Gastrocnemius medialis (tissue), 4 donors: ENCODE results near the gene FBXO17. TPM values are rescaled to one million over a fixed set of nuclear protein-coding genes. Genes with fewer than 3 reads are reported as not detected.

Experiments
- ATAC-seq, 2 donors: fragments of 150-250 bp; one replicate each; pipeline ENCODE4 v1.9.1; 2016
- DNase-seq, 2 donors: peaks; one replicate each; pipeline ENCODE4 v3.0.0-alpha.2; 2019
- H3K27ac ChIP-seq, 4 donors: fragments of 200-600 bp; sonication (generic); 1 replicate in 1 of 4; 2 replicates in 3 of 4; pipeline ENCODE4 v1.5.1; 2016 to 2018; ENCODE audit warnings: mild to moderate bottlenecking in 2 of 4, moderate library complexity in 1 of 4
- H3K27me3 ChIP-seq, 3 donors: fragments of 200-600 bp; sonication (generic) in 2 of 3; 1 replicate in 1 of 3; 2 replicates in 2 of 3; pipeline versions ENCODE4 v1.5.1 to v1.6.0; 2016 to 2019; ENCODE audit warnings: mild to moderate bottlenecking in 1 of 3, moderate library complexity in 1 of 3
- H3K36me3 ChIP-seq, 2 donors: fragments of 200-600 bp; sonication (generic) in 1 of 2; one replicate each; pipeline ENCODE4 v1.5.1; 2017 to 2018
- H3K4me1 ChIP-seq, 2 donors: fragments of 200-600 bp; sonication (generic) in 1 of 2; one replicate each; pipeline ENCODE4 v1.5.1; 2016 to 2017; ENCODE audit warnings: mild to moderate bottlenecking in 2 of 2
- H3K4me3 ChIP-seq, 4 donors: fragments of 200-600 bp; sonication (generic) in 3 of 4; 1 replicate in 1 of 4; 2 replicates in 3 of 4; pipeline ENCODE4 v1.5.1; 2016 to 2019; ENCODE audit warnings: mild to moderate bottlenecking in 2 of 4
- H3K9me3 ChIP-seq, 3 donors: fragments of 200-600 bp; sonication (generic) in 2 of 3; 1 replicate in 1 of 3; 2 replicates in 2 of 3; pipeline ENCODE4 v1.5.1; 2016 to 2019
- POLR2A ChIP-seq, 2 donors: fragments of 450-650 bp; IDR thresholded peaks; one replicate each; pipeline ENCODE4 v1.6.1; 2017; ENCODE audit warnings: antibody characterized with exemption in 2 of 2, mild to moderate bottlenecking in 2 of 2, moderate library complexity in 2 of 2
- in situ Hi-C, 4 donors: fragments of 200-750 bp; cut with MboI; loops; one replicate each; pipeline versions ENCODE4 v1.15.0 to v1.8.0; 2017; ENCODE audit warnings: low sequenced_read_pairs in 4 of 4
- intact Hi-C: fragments of 100-400 bp; cut with DNase I; formaldehyde crosslinking; loops from one replicate; pipeline ENCODE4 v1.15.1; 2023; ENCODE audit warnings: low total_unique reads
- total RNA-seq, 4 donors: library from RNA; depleted of rRNA; stranded (reverse); fragments of >200 nt; gene quantifications; one replicate each; pipeline versions ENCODE4 v1.1.0 to v1.2.3, GENCODE V29; 2016
- TF ChIP-seq, protein P1 (sequence below), 5 experiments: fragments of 450-650 bp in 3 of 5; fragments of 200-600 bp in 2 of 5; sonication (generic) in 2 of 5; IDR thresholded peaks in 4 of 5; conservative IDR thresholded peaks in 1 of 5; 1 replicate in 4 of 5; 2 replicates in 1 of 5; pipeline ENCODE4 v1.5.1; 2016 to 2019; ENCODE audit warnings: antibody characterized with exemption in 5 of 5, mild to moderate bottlenecking in 3 of 5, moderate library complexity in 3 of 5

FBXO17 gene
- total RNA-seq, 4 donors from 2014 or later = 1.6 to 4.2 (median 2.4) TPM

GRCh38 chr19:38915329-38916321 lies 59.9 kb downstream of the FBXO17 start:
- no peak overlapping the region for H3K27ac ChIP-seq
- DNase-seq (no peak), ATAC-seq (no peak)
- H3K36me3 ChIP-seq = peaks cover 0 to 9% of the 10 kb centered on the region in 2 donors
- no peak overlapping the region for H3K4me3 ChIP-seq
- intact Hi-C loops (no loop called here), in situ Hi-C loops (loop anchor here in 2 of 4 donors (25.0 kb wide), 1 partner anchor 178 kb away; the partner anchor contains the start of gene CAPN12 (in 2 of the 2))
- no peaks in the 10 kb centered on the region for H3K27me3 ChIP-seq
- TF ChIP-seq, protein P1, sequence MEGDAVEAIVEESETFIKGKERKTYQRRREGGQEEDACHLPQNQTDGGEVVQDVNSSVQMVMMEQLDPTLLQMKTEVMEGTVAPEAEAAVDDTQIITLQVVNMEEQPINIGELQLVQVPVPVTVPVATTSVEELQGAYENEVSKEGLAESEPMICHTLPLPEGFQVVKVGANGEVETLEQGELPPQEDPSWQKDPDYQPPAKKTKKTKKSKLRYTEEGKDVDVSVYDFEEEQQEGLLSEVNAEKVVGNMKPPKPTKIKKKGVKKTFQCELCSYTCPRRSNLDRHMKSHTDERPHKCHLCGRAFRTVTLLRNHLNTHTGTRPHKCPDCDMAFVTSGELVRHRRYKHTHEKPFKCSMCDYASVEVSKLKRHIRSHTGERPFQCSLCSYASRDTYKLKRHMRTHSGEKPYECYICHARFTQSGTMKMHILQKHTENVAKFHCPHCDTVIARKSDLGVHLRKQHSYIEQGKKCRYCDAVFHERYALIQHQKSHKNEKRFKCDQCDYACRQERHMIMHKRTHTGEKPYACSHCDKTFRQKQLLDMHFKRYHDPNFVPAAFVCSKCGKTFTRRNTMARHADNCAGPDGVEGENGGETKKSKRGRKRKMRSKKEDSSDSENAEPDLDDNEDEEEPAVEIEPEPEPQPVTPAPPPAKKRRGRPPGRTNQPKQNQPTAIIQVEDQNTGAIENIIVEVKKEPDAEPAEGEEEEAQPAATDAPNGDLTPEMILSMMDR (IDR thresholded peaks at IDR 0.05 in 4 of 5, conservative IDR thresholded peaks at IDR 0.05 in 1 of 5) = no peak
- no peaks in the 10 kb centered on the region for H3K4me1 ChIP-seq
- H3K9me3 ChIP-seq = no peaks in the 10 kb centered on the region

DNA sequence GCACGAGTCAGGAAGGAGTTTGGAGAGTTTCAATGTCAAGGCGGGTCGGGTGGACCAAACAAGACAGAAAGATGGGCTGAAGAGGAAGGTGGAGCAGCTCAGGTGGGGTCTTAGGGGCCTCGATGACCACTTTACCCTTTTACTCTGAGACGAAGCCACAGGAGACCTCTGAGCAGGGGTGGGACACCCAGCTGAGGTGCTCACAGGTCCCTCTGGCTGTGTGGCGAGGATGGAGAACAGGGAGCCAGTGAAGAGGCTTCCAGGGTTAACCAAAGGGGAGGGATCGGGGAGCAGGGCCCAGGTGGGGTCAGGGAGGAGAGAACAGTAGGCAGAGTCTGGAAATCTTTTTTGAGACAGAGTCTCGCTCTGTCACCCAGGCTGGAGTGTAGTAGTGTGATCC lies 61.6 kb downstream of the FBXO17 start:
- in situ Hi-C loops (loop anchor here in 2 of 4 donors (25.0 kb wide), 1 partner anchor 177 kb away; the partner anchor contains the start of gene CAPN12 (in 2 of the 2)), intact Hi-C loops (no loop called here)
- no peaks in the 10 kb centered on the region for H3K9me3 ChIP-seq
- no peak for TF ChIP-seq POLR2A (IDR thresholded peaks at IDR 0.05)
- TF ChIP-seq, protein P1 (IDR thresholded peaks at IDR 0.05 in 4 of 5, conservative IDR thresholded peaks at IDR 0.05 in 1 of 5) = no peak
- H3K4me3 ChIP-seq = no peak overlapping the region
- ATAC-seq (no peak), DNase-seq (no peak)
- peaks cover 0 to 9% of the 10 kb centered on the region in 2 donors for H3K36me3 ChIP-seq
- no peak overlapping the region for H3K27ac ChIP-seq
- no peaks in the 10 kb centered on the region for H3K27me3 ChIP-seq
- H3K4me1 ChIP-seq = no peaks in the 10 kb centered on the region

GRCh38 chr19:38912600-38913514 lies 62.7 kb downstream of the FBXO17 start:
- H3K36me3 ChIP-seq = peaks cover 0 to 18% of the 10 kb centered on the region in 2 donors
- no peaks in the 10 kb centered on the region for H3K9me3 ChIP-seq
- no peak overlapping the region for H3K27ac ChIP-seq
- in situ Hi-C loops = loop anchor here in 2 of 4 donors (25.0 kb wide), 1 partner anchor 176 kb away; the partner anchor contains the start of gene CAPN12 (in 2 of the 2)
- intact Hi-C loops = no loop called here
- no peak for ATAC-seq
- no peak for DNase-seq
- H3K4me3 ChIP-seq = no peak overlapping the region
- no peaks in the 10 kb centered on the region for H3K4me1 ChIP-seq
- H3K27me3 ChIP-seq = no peaks in the 10 kb centered on the region
- TF ChIP-seq, protein P1 (IDR thresholded peaks at IDR 0.05 in 4 of 5, conservative IDR thresholded peaks at IDR 0.05 in 1 of 5) = no peak
- TF ChIP-seq POLR2A (IDR thresholded peaks at IDR 0.05) = no peak

GRCh38 chr19:38911388-38912001 lies 64.0 kb downstream of the FBXO17 start:
- intact Hi-C loops (no loop called here), in situ Hi-C loops (loop anchor here in 2 of 4 donors (25.0 kb wide), 1 partner anchor 174 kb away; the partner anchor contains the start of gene CAPN12 (in 2 of the 2))
- peaks cover 0 to 31% of the 10 kb centered on the region in 2 donors for H3K36me3 ChIP-seq
- H3K4me3 ChIP-seq = no peak overlapping the region
- no peaks in the 10 kb centered on the region for H3K9me3 ChIP-seq
- no peak overlapping the region for H3K27ac ChIP-seq
- no peaks in the 10 kb centered on the region for H3K4me1 ChIP-seq
- no peak for ATAC-seq
- DNase-seq = no peak
- no peaks in the 10 kb centered on the region for H3K27me3 ChIP-seq
- TF ChIP-seq, protein P1 (IDR thresholded peaks at IDR 0.05 in 4 of 5, conservative IDR thresholded peaks at IDR 0.05 in 1 of 5) = no peak
- TF ChIP-seq POLR2A (IDR thresholded peaks at IDR 0.05) = no peak
